Heart left ventricle (tissue), 16 donors: Measurements from ENCODE around the gene FUBP3. TPM values are rescaled to one million over a fixed set of nuclear protein-coding genes. Genes with fewer than 3 reads are reported as not detected.

Experiments
- ATAC-seq, 4 donors: fragments of 200-7000 bp; cut with Tn5 transposase; one replicate each; pipeline ENCODE4 v1.9.1; 2020 to 2022; ENCODE audit warnings: moderate library complexity in 4 of 4, mild to moderate bottlenecking in 3 of 4, moderate number of reproducible peaks in 1 of 4
- DNase-seq, 5 donors: peaks; one replicate each; pipeline ENCODE4 v3.0.0-alpha.2; 2020
- H3K27ac ChIP-seq, 12 donors: fragments of 200-600 bp; sonication (generic) in 4 of 12; one replicate each; pipeline versions ENCODE4 v1.5.0 to v1.8.0; 2016 to 2022; ENCODE audit warnings: mild to moderate bottlenecking in 2 of 12
- H3K27me3 ChIP-seq, 9 donors: fragments of 200-600 bp; sonication (generic) in 2 of 9; one replicate each; pipeline versions ENCODE4 v1.5.1 to v1.8.0; 2016 to 2022; ENCODE audit warnings: mild to moderate bottlenecking in 3 of 9
- H3K36me3 ChIP-seq, 9 donors: fragments of 200-600 bp; sonication (generic) in 2 of 9; one replicate each; pipeline versions ENCODE4 v1.5.0 to v1.8.0; 2018 to 2022; ENCODE audit warnings: mild to moderate bottlenecking in 2 of 9
- H3K4me1 ChIP-seq, 12 donors: fragments of 200-600 bp; sonication (generic) in 4 of 12; one replicate each; pipeline versions ENCODE4 v1.5.0 to v1.8.0; 2016 to 2022; ENCODE audit warnings: mild to moderate bottlenecking in 3 of 12
- H3K4me3 ChIP-seq, 12 donors: fragments of 200-600 bp; sonication (generic) in 4 of 12; one replicate each; pipeline versions ENCODE4 v1.5.0 to v1.8.0; 2017 to 2022; ENCODE audit warnings: mild to moderate bottlenecking in 9 of 12, moderate library complexity in 4 of 12
- H3K9me3 ChIP-seq, 12 donors: fragments of 200-600 bp; sonication (generic) in 4 of 12; one replicate each; pipeline versions ENCODE4 v1.5.0 to v1.8.0; 2016 to 2022; ENCODE audit warnings: mild to moderate bottlenecking in 1 of 12
- POLR2A ChIP-seq, 2 donors: fragments of 450-650 bp; IDR thresholded peaks; one replicate each; pipeline ENCODE4 v1.6.1; 2017; ENCODE audit warnings: antibody characterized with exemption in 2 of 2, mild to moderate bottlenecking in 2 of 2, moderate library complexity in 2 of 2
- WGBS, 4 donors: extraction: QIAGEN DNeasy Blood & Tissue Kit in 2 of 4; methylation state at CpG; one replicate each; pipeline versions ENCODE4 v1.1.5 to v1.1.7; 2013 to 2018; 5-methylcytosine and 5-hydroxymethylcytosine counted together
- intact Hi-C, 10 donors: fragments of 100-400 bp; cut with DNase I; formaldehyde crosslinking; loops; one replicate each; pipeline versions ENCODE4 v1.11.1 to v1.14.2; 2022
- polyA plus RNA-seq, 2 donors: library from polyadenylated mRNA; stranded (reverse); fragments of 200-250 nt; gene quantifications; one replicate each; pipeline ENCODE4 v1.2.3, GENCODE V29; 2013
- total RNA-seq, 9 donors: library from RNA; depleted of rRNA in 2 of 9; stranded (reverse); fragments of >200 nt in 2 of 9; fragmentation: NEBNext Ultra II Directional in 3 of 9; extraction: Animal tissue kit (Norgen Biotek cat#: 25700) in 3 of 9; gene quantifications; one replicate each; pipeline versions ENCODE4 v1.1.0 to v1.2.4, GENCODE V29; 2016 to 2023
- TF ChIP-seq, protein P1 (sequence below), 12 donors: fragments of 200-600 bp; sonication (generic) in 4 of 12; IDR thresholded peaks; one replicate each; pipeline versions ENCODE4 v1.5.0 to v1.8.0; 2018 to 2022; ENCODE audit warnings: antibody characterized with exemption in 12 of 12, mild to moderate bottlenecking in 5 of 12
- donor health status: ischemic (EF 13 %, LVEDD 7.1; RV severe dilation, severe dysfunction).
- donor health status: healthy with polysubstance abuse.
- donor health status: DM: no; HTN: yes; CAD: no.
- donor health status: DM: no; HTN: no; CAD: no.
- donor health status: ischemic (EF 25% LVEDD 6.9; RV normal size, moderate dysfunction).
- donor health status: ischemic (EF 25% LVEDD 5.7; RV mildly dilated, moderate dysfunction).
- donor health status: healthy.
- donor health status: DM: yes; HTN: yes; CAD: no.
- donor health status: ischemic (EF 35%, LVEDD 5.7; RV mildly dilated, moderate dysfunction).
- donor health status: nonischemic (EF 11% LVEDD 7.7; RV severe dilation, severe dysfunction).
- donor health status: DM: yes; HTN: yes; CAD: no.
- donor health status: PGD.
- donor health status: ischemic (EF 29% LVEDD 5.4; RV normal size, mild dysfunction).
- donor health status: nonischemic (EF 23%, LVEDD 6.1; RV moderate dilation, normal function).

FUBP3 gene
- total and polyA plus RNA-seq, 11 donors, result 14.4 to 39.5 (median 24.8) TPM

DNA sequence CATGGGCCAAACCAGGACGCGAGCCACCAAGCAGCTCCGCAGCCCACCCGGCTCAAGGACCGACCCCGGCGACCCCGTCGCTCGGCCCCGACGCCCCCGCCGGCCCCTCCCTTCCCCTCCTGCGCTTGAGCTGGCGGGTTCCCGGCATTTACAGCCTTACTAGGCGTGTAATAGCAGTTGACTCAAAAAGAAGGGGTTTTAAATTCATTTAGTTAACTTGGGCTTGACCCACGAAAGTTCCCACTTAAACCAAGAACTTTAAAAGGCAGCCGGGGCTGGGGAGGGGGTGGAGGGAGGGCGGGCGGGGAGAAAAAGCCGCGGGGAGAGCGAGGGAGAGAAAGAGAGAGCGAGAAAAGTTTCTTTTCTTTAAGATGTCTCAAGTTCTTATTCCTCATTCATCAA, 85.7 kb downstream of the FUBP3 start:
- Histone ChIP-seq H3K4me3 (peak overlapping the region in 1 of 12 donors; percentile 10), H3K36me3 (no peaks in the 10 kb centered on the region), H3K27ac (no peak overlapping the region), H3K9me3 (no peaks in the 10 kb centered on the region), H3K4me1 (peaks cover 2 to 68% (median 45%) of the 10 kb centered on the region in 12 donors), H3K27me3 (peaks cover 68 to 87% (median 83%) of the 10 kb centered on the region in 9 donors)
- 2 to 3% (median 3%) methylated on average over 21 to 26 of the region's 26 CpGs for WGBS, 4 donors
- TF ChIP-seq POLR2A (IDR thresholded peaks at IDR 0.05), result no peak
- TF ChIP-seq, protein P1, sequence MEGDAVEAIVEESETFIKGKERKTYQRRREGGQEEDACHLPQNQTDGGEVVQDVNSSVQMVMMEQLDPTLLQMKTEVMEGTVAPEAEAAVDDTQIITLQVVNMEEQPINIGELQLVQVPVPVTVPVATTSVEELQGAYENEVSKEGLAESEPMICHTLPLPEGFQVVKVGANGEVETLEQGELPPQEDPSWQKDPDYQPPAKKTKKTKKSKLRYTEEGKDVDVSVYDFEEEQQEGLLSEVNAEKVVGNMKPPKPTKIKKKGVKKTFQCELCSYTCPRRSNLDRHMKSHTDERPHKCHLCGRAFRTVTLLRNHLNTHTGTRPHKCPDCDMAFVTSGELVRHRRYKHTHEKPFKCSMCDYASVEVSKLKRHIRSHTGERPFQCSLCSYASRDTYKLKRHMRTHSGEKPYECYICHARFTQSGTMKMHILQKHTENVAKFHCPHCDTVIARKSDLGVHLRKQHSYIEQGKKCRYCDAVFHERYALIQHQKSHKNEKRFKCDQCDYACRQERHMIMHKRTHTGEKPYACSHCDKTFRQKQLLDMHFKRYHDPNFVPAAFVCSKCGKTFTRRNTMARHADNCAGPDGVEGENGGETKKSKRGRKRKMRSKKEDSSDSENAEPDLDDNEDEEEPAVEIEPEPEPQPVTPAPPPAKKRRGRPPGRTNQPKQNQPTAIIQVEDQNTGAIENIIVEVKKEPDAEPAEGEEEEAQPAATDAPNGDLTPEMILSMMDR (IDR thresholded peaks at IDR 0.05), result no peak
- ATAC-seq, result no peak
- intact Hi-C loops, result loop anchor here in 1 of 10 donors (10.0 kb wide), 1 partner anchor 180 kb away; no protein-coding TSS in a partner anchor
- DNase-seq, result no peak

DNA sequence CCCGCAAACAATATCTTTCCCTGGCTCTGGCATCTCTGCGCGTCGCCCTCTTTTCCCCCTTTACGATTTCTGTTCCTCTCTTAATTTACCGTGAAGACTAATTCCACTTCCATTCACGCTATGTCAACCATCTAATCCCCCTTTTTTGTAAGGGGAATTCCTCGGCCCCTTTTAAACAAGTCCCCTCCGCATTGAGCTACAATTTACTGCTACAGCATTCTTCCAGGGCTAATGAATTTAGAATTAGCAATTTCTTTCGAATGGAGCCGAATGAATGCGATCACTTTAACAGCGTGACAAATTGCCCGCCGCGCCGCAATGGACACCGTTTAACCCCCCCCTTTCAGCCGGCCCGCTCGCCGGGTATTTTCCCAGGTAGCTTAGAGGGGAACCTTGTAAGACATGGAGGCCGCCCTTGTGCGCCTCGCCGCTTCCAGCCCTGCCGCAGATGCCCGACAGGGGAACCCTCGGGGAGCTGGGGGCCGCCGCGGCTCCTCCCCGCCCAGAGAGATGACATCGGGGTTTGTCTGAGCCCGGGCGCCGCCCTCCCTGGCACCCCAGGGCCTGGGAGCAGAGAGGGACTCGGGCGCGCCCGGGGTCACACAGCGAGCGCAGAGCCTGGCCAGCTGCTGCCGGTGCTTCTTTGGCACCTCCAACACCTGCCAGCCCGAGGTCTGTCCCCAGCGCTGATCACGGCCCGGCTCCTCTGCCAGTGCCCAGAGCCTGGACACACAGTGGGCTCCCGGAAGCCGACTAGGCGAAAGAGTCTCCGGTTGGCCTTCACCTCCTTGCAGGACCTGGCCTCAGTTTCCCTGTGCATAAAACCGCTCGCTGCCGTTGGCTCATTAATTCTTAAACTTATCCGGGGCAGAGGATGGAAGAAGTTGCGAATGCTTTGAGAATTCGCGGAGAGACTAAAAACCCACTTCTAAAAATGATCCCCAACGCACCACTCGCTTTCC, 86.3 kb downstream of the FUBP3 start:
- 4 to 5% (median 4%) methylated on average over 33 to 61 of the region's 61 CpGs for WGBS, 4 donors
- Histone ChIP-seq H3K4me3 (peak overlapping the region in 2 of 12 donors; percentile 1 to 10), H3K27me3 (peaks cover 61 to 80% (median 76%) of the 10 kb centered on the region in 9 donors), H3K36me3 (no peaks in the 10 kb centered on the region), H3K27ac (no peak overlapping the region), H3K4me1 (peaks cover 2 to 61% (median 40%) of the 10 kb centered on the region in 12 donors), H3K9me3 (no peaks in the 10 kb centered on the region)
- intact Hi-C loops, result loop anchor here in 1 of 10 donors (10.0 kb wide), 1 partner anchor 181 kb away; no protein-coding TSS in a partner anchor
- TF ChIP-seq POLR2A (IDR thresholded peaks at IDR 0.05), result no peak
- TF ChIP-seq, protein P1 (IDR thresholded peaks at IDR 0.05), result no peak
- ATAC-seq, result no peak
- no peak for DNase-seq

DNA sequence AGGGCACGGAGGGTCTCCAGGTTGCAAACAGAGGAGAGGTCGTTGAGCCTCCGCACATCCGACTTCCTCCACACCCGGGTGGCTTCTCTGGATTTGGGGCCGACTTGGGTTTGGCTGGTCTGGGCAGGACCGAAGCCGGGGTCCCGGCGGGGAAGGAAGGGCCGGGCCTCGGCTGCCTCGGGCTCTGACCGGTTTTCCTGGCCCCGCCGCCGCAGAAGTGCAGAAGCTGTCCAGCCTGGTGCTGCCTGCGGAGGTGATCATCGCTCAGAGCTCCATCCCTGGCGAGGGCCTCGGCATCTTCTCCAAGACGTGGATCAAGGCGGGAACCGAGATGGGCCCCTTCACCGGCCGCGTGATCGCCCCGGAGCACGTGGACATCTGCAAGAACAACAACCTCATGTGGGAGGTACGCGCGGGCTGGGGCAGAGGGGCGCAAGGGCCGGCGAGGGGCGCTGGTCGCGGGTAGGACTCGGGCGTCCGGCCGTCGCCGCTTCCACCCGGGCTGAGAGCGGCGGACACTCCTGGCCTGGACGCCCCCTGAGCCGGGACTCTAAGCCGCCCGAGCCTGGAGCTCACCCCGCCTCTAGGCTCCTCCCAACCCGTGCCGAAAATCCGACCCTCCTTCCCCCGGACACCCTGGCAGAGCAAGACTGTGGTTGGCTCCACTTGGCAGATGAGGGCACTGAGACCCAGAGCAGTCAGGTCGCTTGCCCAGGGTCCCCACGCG, 87.2 kb downstream of the FUBP3 start:
- Histone ChIP-seq H3K27me3 (peaks cover 53 to 72% (median 68%) of the 10 kb centered on the region in 9 donors), H3K4me1 (peaks cover 2 to 52% (median 32%) of the 10 kb centered on the region in 12 donors), H3K9me3 (no peaks in the 10 kb centered on the region), H3K36me3 (no peaks in the 10 kb centered on the region), H3K4me3 (no peak overlapping the region), H3K27ac (no peak overlapping the region)
- no peak for TF ChIP-seq POLR2A (IDR thresholded peaks at IDR 0.05)
- 10 to 12% (median 11%) methylated on average over 15 to 60 of the region's 60 CpGs for WGBS, 4 donors
- ATAC-seq (no peak), DNase-seq (no peak)
- intact Hi-C loops, result loop anchor here in 1 of 10 donors (10.0 kb wide), 1 partner anchor 182 kb away; no protein-coding TSS in a partner anchor

DNA sequence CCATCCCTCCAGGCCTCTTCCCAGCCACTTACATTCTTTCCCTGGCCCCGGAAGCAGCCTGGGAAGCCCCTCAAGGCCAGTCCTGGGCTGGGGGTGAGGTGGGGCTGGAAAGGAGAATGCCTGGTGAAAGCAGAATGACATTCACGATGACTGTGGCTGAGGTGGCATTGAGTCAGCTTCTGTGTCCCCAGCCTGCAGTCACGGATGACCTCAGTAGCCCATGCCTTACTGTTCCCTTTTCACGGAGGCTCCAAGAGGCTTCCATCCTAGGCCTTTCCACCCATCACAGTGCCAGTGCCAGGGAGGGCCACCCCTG, 87.7 kb downstream of the FUBP3 start:
- 54 to 62% (median 61%) methylated on average over 4 of the region's 4 CpGs for WGBS, 4 donors
- H3K36me3 ChIP-seq, result no peaks in the 10 kb centered on the region
- H3K4me1 ChIP-seq, result peaks cover 2 to 47% (median 30%) of the 10 kb centered on the region in 12 donors
- H3K27ac ChIP-seq, result no peak overlapping the region
- H3K9me3 ChIP-seq, result no peaks in the 10 kb centered on the region
- no peak for TF ChIP-seq POLR2A (IDR thresholded peaks at IDR 0.05)
- TF ChIP-seq, protein P1 (IDR thresholded peaks at IDR 0.05), result no peak
- H3K27me3 ChIP-seq, result peaks cover 48 to 67% (median 63%) of the 10 kb centered on the region in 9 donors
- ATAC-seq (no peak), DNase-seq (no peak)
- intact Hi-C loops, result loop anchor here in 1 of 10 donors (10.0 kb wide), 1 partner anchor 182 kb away; no protein-coding TSS in a partner anchor
- H3K4me3 ChIP-seq, result no peak overlapping the region
